OCI-LY3 (cell line): Measurements from ENCODE around the gene KCNC3.

Experiments used
- H2AFZ ChIP-seq: fragments of 200-600, 300-600 bp; shearing (Covaris generic); 2 replicates; pipeline ENCODE4 v1.6.0; 2014; ENCODE audit warnings: antibody characterized with exemption, low read depth, low read length
- H3K27ac ChIP-seq: fragments of 200-600, 300-600 bp; sonication (generic); 2 replicates; pipeline ENCODE4 v1.5.1; 2014; ENCODE audit warnings: mild to moderate bottlenecking, low read length, moderate library complexity, mixed read lengths
- H3K27me3 ChIP-seq: fragments of 200-600, 300-600 bp; sonication (generic); 2 replicates; pipeline ENCODE4 v1.6.1; 2014; ENCODE audit warnings: low read depth, low read length, mixed read lengths
- H3K36me3 ChIP-seq: fragments of 200-600, 300-600 bp; sonication (generic); replicated peaks from 2 replicates; pipeline ENCODE3; 2014; ENCODE audit warnings: low read depth, low read length, mixed read lengths
- H3K4me1 ChIP-seq: fragments of 300-600, 200-600 bp; sonication (generic); 2 replicates; pipeline ENCODE4 v1.6.1; 2014; ENCODE audit warnings: low read length, mixed read lengths
- H3K4me2 ChIP-seq: fragments of 200-600, 300-600 bp; sonication (generic); 2 replicates; pipeline ENCODE4 v1.6.1; 2014; ENCODE audit warnings: low read length, mixed read lengths
- H3K4me3 ChIP-seq: fragments of 300-600, 200-600 bp; sonication (generic); 2 replicates; pipeline ENCODE4 v1.5.1; 2014; ENCODE audit warnings: antibody characterized with exemption, mild to moderate bottlenecking, low read length, moderate library complexity
- H3K79me2 ChIP-seq: fragments of 300-600, 200-600 bp; shearing (Covaris generic); 2 replicates; pipeline ENCODE4 v1.6.1; 2014; ENCODE audit warnings: mild to moderate bottlenecking, low read length, mixed read lengths
- H3K9ac ChIP-seq: fragments of 300-600, 200-600 bp; shearing (Covaris generic); 2 replicates; pipeline ENCODE4 v1.6.0; 2014; ENCODE audit warnings: mild to moderate bottlenecking, low read length, moderate library complexity
- H3K9me3 ChIP-seq: fragments of 200-600, 300-600 bp; shearing (Covaris generic); 2 replicates; pipeline ENCODE4 v1.6.1; 2014; ENCODE audit warnings: low read length, mixed read lengths; ENCODE audit not compliant: insufficient read depth
- H4K20me1 ChIP-seq: fragments of 200-600, 300-600 bp; sonication (generic); 2 replicates; pipeline ENCODE4 v1.6.1; 2016; ENCODE audit warnings: low read length, mixed read lengths; ENCODE audit not compliant: insufficient read depth
- EZH2phosphoT487 ChIP-seq: fragments of 200-600 bp; shearing (Covaris generic); IDR thresholded peaks from 2 replicates; pipeline ENCODE4 v1.6.1; 2018; ENCODE audit warnings: antibody characterized with exemption, mixed run types, low read depth
- TF ChIP-seq, protein P1 (sequence below): fragments of 200-600, 300-600 bp; sonication (generic); IDR thresholded peaks from 2 replicates; pipeline ENCODE4 v1.5.1; 2014; ENCODE audit warnings: antibody characterized with exemption, low read length, low read depth

The KCNC3 gene

GRCh38 chr19:50361290-50362029 is 32.3 kb upstream of the KCNC3 start:
- H3K4me3 ChIP-seq: no peak overlapping the region
- TF ChIP-seq EZH2phosphoT487: no peak
- TF ChIP-seq, protein P1, sequence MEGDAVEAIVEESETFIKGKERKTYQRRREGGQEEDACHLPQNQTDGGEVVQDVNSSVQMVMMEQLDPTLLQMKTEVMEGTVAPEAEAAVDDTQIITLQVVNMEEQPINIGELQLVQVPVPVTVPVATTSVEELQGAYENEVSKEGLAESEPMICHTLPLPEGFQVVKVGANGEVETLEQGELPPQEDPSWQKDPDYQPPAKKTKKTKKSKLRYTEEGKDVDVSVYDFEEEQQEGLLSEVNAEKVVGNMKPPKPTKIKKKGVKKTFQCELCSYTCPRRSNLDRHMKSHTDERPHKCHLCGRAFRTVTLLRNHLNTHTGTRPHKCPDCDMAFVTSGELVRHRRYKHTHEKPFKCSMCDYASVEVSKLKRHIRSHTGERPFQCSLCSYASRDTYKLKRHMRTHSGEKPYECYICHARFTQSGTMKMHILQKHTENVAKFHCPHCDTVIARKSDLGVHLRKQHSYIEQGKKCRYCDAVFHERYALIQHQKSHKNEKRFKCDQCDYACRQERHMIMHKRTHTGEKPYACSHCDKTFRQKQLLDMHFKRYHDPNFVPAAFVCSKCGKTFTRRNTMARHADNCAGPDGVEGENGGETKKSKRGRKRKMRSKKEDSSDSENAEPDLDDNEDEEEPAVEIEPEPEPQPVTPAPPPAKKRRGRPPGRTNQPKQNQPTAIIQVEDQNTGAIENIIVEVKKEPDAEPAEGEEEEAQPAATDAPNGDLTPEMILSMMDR: no peak
- H2AFZ ChIP-seq: no peak overlapping the region
- peaks cover 63% of the 10 kb centered on the region for H3K4me1 ChIP-seq
- no peak overlapping the region for H3K4me2 ChIP-seq
- no peaks in the 10 kb centered on the region for H4K20me1 ChIP-seq
- no peaks in the 10 kb centered on the region for H3K9me3 ChIP-seq
- peaks cover 8% of the 10 kb centered on the region for H3K36me3 ChIP-seq
- H3K27me3 ChIP-seq: no peaks in the 10 kb centered on the region
- H3K79me2 ChIP-seq: no peaks in the 10 kb centered on the region; the same call in 1 of the 2 replicates
- no peak overlapping the region for H3K9ac ChIP-seq
- H3K27ac ChIP-seq: no peak overlapping the region

DNA sequence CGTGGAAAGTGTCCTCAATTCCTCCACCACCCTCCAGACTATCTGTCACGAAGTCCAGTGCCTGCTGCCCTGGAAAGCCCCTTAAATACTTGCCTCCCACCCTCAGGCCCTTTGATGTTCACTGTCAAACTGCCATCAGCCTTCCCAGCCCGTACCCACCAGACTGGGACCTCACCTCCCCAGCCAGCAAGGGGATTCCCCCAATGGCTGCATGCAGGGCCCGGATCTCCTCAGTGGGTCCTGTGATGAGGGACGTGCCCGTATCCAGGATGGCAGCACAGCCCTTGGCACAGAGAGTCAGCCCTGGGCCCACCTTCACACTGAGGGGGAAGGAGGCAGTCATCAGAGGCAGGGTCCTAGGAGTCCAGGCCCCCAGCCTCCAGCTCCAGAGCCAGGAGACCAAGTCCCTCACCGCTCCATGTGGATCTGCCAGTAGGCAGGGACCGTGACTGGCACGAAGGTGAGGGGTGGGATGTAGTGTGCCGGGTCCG is 30.2 kb upstream of the KCNC3 start:
- Histone ChIP-seq H3K27ac (peak overlapping the region; percentile 25; the same call in 1 of the 2 replicates), H3K36me3 (peaks cover 8% of the 10 kb centered on the region), H2AFZ (no peak overlapping the region), H3K9me3 (no peaks in the 10 kb centered on the region), H3K4me3 (peak overlapping the region; percentile 19; the same call in 1 of the 2 replicates), H3K79me2 (no peaks in the 10 kb centered on the region), H3K4me2 (peak overlapping the region; percentile 100), H3K9ac (no peak overlapping the region; the same call in 1 of the 2 replicates), H3K4me1 (peaks cover 49% of the 10 kb centered on the region), H4K20me1 (no peaks in the 10 kb centered on the region), H3K27me3 (no peaks in the 10 kb centered on the region)
- TF ChIP-seq EZH2phosphoT487: no peak
- TF ChIP-seq, protein P1: no peak

- Histone ChIP-seq H3K9ac (peak overlapping the region; percentile 100; the same call in 1 of the 2 replicates), H3K27ac (peak overlapping the region; percentile 90), H3K27me3 (no peaks in the 10 kb centered on the region), H4K20me1 (no peaks in the 10 kb centered on the region), H3K36me3 (peaks cover 8% of the 10 kb centered on the region), H3K4me3 (peak overlapping the region; percentile 98), H3K79me2 (no peaks in the 10 kb centered on the region), H3K9me3 (no peaks in the 10 kb centered on the region), H3K4me2 (peak overlapping the region; percentile 100), H3K4me1 (peaks cover 52% of the 10 kb centered on the region), H2AFZ (no peak overlapping the region)
- no peak for TF ChIP-seq EZH2phosphoT487
- TF ChIP-seq, protein P1: no peak
Observed at GRCh38 chr19:50358483-50359327, 29.5 kb upstream of the KCNC3 start.
